ENCODE results near the gene C16orf74.

GRCh38 chr16:85665929-85666328 lies 85.0 kb downstream of the C16orf74 start:
- TF ChIP-seq, protein P1, sequence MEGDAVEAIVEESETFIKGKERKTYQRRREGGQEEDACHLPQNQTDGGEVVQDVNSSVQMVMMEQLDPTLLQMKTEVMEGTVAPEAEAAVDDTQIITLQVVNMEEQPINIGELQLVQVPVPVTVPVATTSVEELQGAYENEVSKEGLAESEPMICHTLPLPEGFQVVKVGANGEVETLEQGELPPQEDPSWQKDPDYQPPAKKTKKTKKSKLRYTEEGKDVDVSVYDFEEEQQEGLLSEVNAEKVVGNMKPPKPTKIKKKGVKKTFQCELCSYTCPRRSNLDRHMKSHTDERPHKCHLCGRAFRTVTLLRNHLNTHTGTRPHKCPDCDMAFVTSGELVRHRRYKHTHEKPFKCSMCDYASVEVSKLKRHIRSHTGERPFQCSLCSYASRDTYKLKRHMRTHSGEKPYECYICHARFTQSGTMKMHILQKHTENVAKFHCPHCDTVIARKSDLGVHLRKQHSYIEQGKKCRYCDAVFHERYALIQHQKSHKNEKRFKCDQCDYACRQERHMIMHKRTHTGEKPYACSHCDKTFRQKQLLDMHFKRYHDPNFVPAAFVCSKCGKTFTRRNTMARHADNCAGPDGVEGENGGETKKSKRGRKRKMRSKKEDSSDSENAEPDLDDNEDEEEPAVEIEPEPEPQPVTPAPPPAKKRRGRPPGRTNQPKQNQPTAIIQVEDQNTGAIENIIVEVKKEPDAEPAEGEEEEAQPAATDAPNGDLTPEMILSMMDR (IDR thresholded peaks at IDR 0.05; ENCODE audit: low read length) = no peak
- no peak for TF ChIP-seq EZH2phosphoT487 (IDR thresholded peaks at IDR 0.05; ENCODE audit: low read length)
